Tibial artery (tissue), 4 donors: ENCODE results near the gene TXNRD1.
A peak's percentile ranks its signal among the peaks of the same experiment; 100 is the strongest.

ENCODE experiments used
- DNase-seq, 2 donors: peaks; one replicate each; pipeline ENCODE4 v3.0.0-alpha.2; 2019
- H3K27ac ChIP-seq, 2 donors: fragments of 200-600 bp; sonication (generic) in 1 of 2; 1 replicate in 1 of 2; 2 replicates in 1 of 2; pipeline ENCODE4 v1.5.1; 2018 to 2019; ENCODE audit warnings: mild to moderate bottlenecking in 1 of 2
- H3K27me3 ChIP-seq, 2 donors: fragments of 200-600 bp; sonication (generic) in 1 of 2; one replicate each; pipeline versions ENCODE4 v1.5.1 to v1.6.0; 2016 to 2019
- H3K36me3 ChIP-seq, 3 donors: fragments of 200-600 bp; sonication (generic) in 2 of 3; one replicate each; pipeline ENCODE4 v1.5.1; 2016 to 2019; ENCODE audit warnings: mild to moderate bottlenecking in 2 of 3
- H3K4me1 ChIP-seq, 4 donors: fragments of 200-600 bp; sonication (generic) in 2 of 4; 1 replicate in 3 of 4; 2 replicates in 1 of 4; pipeline ENCODE4 v1.5.1; 2016 to 2019
- H3K4me3 ChIP-seq, 2 donors: fragments of 200-600 bp; sonication (generic) in 1 of 2; 1 replicate in 1 of 2; 2 replicates in 1 of 2; pipeline ENCODE4 v1.5.1; 2018 to 2019; ENCODE audit warnings: mild to moderate bottlenecking in 2 of 2
- H3K9me3 ChIP-seq, 3 donors: fragments of 200-600 bp; sonication (generic) in 1 of 3; one replicate each; pipeline ENCODE4 v1.5.1; 2016 to 2019
- CTCF ChIP-seq, 2 experiments: fragments of 200-600 bp in 1 of 2; fragments of 450-650 bp in 1 of 2; IDR thresholded peaks; one replicate each; pipeline ENCODE4 v1.5.1; 2017 to 2019; ENCODE audit warnings: antibody characterized with exemption in 2 of 2, mild to moderate bottlenecking in 1 of 2, moderate library complexity in 1 of 2
- intact Hi-C: fragments of 100-400 bp; cut with DNase I; formaldehyde crosslinking; loops from one replicate; pipeline ENCODE4 v1.15.0; 2023; ENCODE audit warnings: low total_unique reads

Gene TXNRD1

GRCh38 chr12:104279164-104279563 lies 63.6 kb downstream of the TXNRD1 start:
- H3K27me3 ChIP-seq: no peaks in the 10 kb centered on the region
- no peaks in the 10 kb centered on the region for H3K36me3 ChIP-seq
- H3K27ac ChIP-seq: no peak overlapping the region
- intact Hi-C loops: no loop called here
- no peak for TF ChIP-seq CTCF (IDR thresholded peaks at IDR 0.05)
- H3K4me3 ChIP-seq: no peak overlapping the region
- H3K9me3 ChIP-seq: no peaks in the 10 kb centered on the region
- DNase-seq: no peak
- peaks cover 0 to 21% (median 7%) of the 10 kb centered on the region in 4 donors for H3K4me1 ChIP-seq

- no peak for TF ChIP-seq CTCF (IDR thresholded peaks at IDR 0.05)
- intact Hi-C loops: no loop called here
Measured at GRCh38 chr12:104280111-104280510, 64.5 kb downstream of the TXNRD1 start.

GRCh38 chr12:104280717-104281458 lies 65.3 kb downstream of the TXNRD1 start:
- intact Hi-C loops: no loop called here
- H3K4me3 ChIP-seq: no peak overlapping the region
- no peaks in the 10 kb centered on the region for H3K27me3 ChIP-seq
- TF ChIP-seq CTCF (IDR thresholded peaks at IDR 0.05): no peak
- H3K9me3 ChIP-seq: no peaks in the 10 kb centered on the region
- DNase-seq: no peak
- H3K27ac ChIP-seq: peak overlapping the region in 1 of 2 donors; percentile 45
- no peaks in the 10 kb centered on the region for H3K36me3 ChIP-seq
- peaks cover 0 to 34% (median 9%) of the 10 kb centered on the region in 4 donors for H3K4me1 ChIP-seq

More at GRCh38 chr12:104280111-104280510, 64.5 kb downstream of the TXNRD1 start:
- DNase-seq: no peak
- H3K27me3 ChIP-seq: no peaks in the 10 kb centered on the region
- H3K36me3 ChIP-seq: no peaks in the 10 kb centered on the region
- no peak overlapping the region for H3K4me3 ChIP-seq
- peaks cover 0 to 27% (median 7%) of the 10 kb centered on the region in 4 donors for H3K4me1 ChIP-seq
- H3K9me3 ChIP-seq: no peaks in the 10 kb centered on the region
- peak overlapping the region; percentile 21 to 45 for H3K27ac ChIP-seq

- H3K27me3 ChIP-seq: no peaks in the 10 kb centered on the region
- TF ChIP-seq CTCF (IDR thresholded peaks at IDR 0.05): no peak
- intact Hi-C loops: no loop called here
- DNase-seq: no peak
- peak overlapping the region in 1 of 2 donors; percentile 50 for H3K27ac ChIP-seq
- H3K36me3 ChIP-seq: no peaks in the 10 kb centered on the region
- H3K4me1 ChIP-seq: peaks cover 0 to 34% (median 12%) of the 10 kb centered on the region in 4 donors
- no peak overlapping the region for H3K4me3 ChIP-seq
- no peaks in the 10 kb centered on the region for H3K9me3 ChIP-seq
Measured at GRCh38 chr12:104281636-104282035, 66.1 kb downstream of the TXNRD1 start.

- intact Hi-C loops: no loop called here
- no peak for DNase-seq
- Histone ChIP-seq H3K27ac (peak overlapping the region in 1 of 2 donors; percentile 50), H3K27me3 (no peaks in the 10 kb centered on the region), H3K9me3 (no peaks in the 10 kb centered on the region), H3K4me1 (peaks cover 0 to 35% (median 12%) of the 10 kb centered on the region in 4 donors), H3K36me3 (no peaks in the 10 kb centered on the region), H3K4me3 (no peak overlapping the region)
- TF ChIP-seq CTCF (IDR thresholded peaks at IDR 0.05): no peak
Measured at GRCh38 chr12:104282109-104282508, 66.5 kb downstream of the TXNRD1 start.
